HEK293T (cell line): ENCODE data around the gene RPL32.

Experiments used
- ELF4 ChIP-seq: fragments of 450-650 bp; IDR thresholded peaks from 2 replicates; pipeline ENCODE4 v1.6.1; 2017; ENCODE audit warnings: antibody characterized with exemption
- FOXA1 ChIP-seq: fragments of 450-650 bp; IDR thresholded peaks from 2 replicates; pipeline ENCODE4 v1.6.1; 2016; ENCODE audit warnings: mild to moderate bottlenecking
- FOXK2 ChIP-seq: fragments of 450-650 bp; IDR thresholded peaks from 2 replicates; pipeline ENCODE4 v1.6.1; 2016; ENCODE audit warnings: mild to moderate bottlenecking
- TARDBP ChIP-seq: fragments of 450-650 bp; IDR thresholded peaks from 2 replicates; pipeline ENCODE4 v1.6.1; 2016
- TF ChIP-seq, protein P1 (sequence below): fragments of 450-650 bp; IDR thresholded peaks from 2 replicates; pipeline ENCODE4 v1.6.1; 2016

DNA sequence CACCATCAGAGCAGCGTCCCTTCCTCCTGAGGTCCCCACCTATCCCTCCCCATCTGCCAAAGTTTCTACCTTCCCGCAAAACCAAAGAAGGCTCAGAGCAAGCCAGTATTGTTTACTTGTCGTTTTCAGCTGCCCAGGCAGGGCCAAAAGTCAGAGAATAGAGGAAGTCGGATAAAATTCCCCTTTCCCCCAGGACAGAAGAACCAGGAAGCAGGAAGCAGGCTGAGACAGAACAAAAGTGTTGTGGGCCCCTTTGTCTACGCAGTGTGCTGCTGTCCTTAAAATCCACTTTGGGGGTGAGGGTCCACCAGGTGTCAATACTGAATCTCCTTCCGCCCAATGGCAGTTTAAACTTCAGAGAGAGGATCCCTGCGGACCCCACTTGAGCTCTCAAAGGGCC lies 18.5 kb upstream of the RPL32 start:
- no peak for TF ChIP-seq TARDBP
- TF ChIP-seq ELF4, result no peak
- TF ChIP-seq, protein P1, sequence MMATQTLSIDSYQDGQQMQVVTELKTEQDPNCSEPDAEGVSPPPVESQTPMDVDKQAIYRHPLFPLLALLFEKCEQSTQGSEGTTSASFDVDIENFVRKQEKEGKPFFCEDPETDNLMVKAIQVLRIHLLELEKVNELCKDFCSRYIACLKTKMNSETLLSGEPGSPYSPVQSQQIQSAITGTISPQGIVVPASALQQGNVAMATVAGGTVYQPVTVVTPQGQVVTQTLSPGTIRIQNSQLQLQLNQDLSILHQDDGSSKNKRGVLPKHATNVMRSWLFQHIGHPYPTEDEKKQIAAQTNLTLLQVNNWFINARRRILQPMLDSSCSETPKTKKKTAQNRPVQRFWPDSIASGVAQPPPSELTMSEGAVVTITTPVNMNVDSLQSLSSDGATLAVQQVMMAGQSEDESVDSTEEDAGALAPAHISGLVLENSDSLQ, result no peak
- TF ChIP-seq FOXK2, result no peak
- no peak for TF ChIP-seq FOXA1
